ENCODE data around the gene NOS1. TPM values are rescaled to one million over a fixed set of nuclear protein-coding genes. Genes with fewer than 3 reads are reported as not detected.

NOS1 gene
- total and polyA plus RNA-seq, 2 of the 8 experiments (the other 6 are each of a cell fraction or from before 2014, with no cell fraction given): 1.5 to 2.0 TPM

GRCh38 chr12:117352206-117352605, 9.2 kb downstream of the NOS1 start (continued):
- TF ChIP-seq RAD21 (IDR thresholded peaks at IDR 0.05 in 1 of 2, conservative IDR thresholded peaks at IDR 0.05 in 1 of 2; ENCODE audit: low read depth in 2 of 2, low read length in 2 of 2) (no peak), CTCF (IDR thresholded peaks at IDR 0.05; ENCODE audit: control extremely low read depth in 1 of 3, insufficient read depth in 1 of 3, low read depth in 1 of 3, low read length in 3 of 3) (no peak), RFX5 (IDR thresholded peaks at IDR 0.05; ENCODE audit: borderline replicate concordance, low read depth, low read length) (no peak), EP300 (IDR thresholded peaks at IDR 0.05; ENCODE audit: borderline replicate concordance in 1 of 2, low read depth in 2 of 2, low read length in 2 of 2) (no peak), NANOG (IDR thresholded peaks at IDR 0.05; ENCODE audit: insufficient read depth, low read depth, low read length, poor library complexity, severe bottlenecking) (no peak)

All from H1 (cell line).